Epidermal melanocyte (primary cell): Measurements from ENCODE around the gene SLC30A1.
"Not testable (repeated sequence)": the region's sequence is repeated elsewhere in the genome, so short reads cannot be mapped to it uniquely, and the experiment has no call there.

Experiments
- DNase-seq: peaks from one replicate; pipeline ENCODE4 v3.0.0; 2011; ENCODE audit warnings: low spot score; ENCODE audit not compliant: insufficient read length

The SLC30A1 gene

GRCh38 chr1:211578640-211579439 is at the start of gene SLC30A1:
Gene SLC30A1 (minus strand): TSS chr1:211579161. CDS start chr1:211578612, 549 bp downstream.
- peak; percentile 99 for DNase-seq

- no peak for DNase-seq
Measured at GRCh38 chr1:211628417-211628816, 49.5 kb upstream of the SLC30A1 start.

GRCh38 chr1:211627259-211627658 is 48.3 kb upstream of the SLC30A1 start:
- no peak for DNase-seq

- DNase-seq = not testable (repeated sequence)
Measured at GRCh38 chr1:211625866-211626265, 46.9 kb upstream of the SLC30A1 start.

- DNase-seq = no peak
Measured at GRCh38 chr1:211625040-211625439, 46.1 kb upstream of the SLC30A1 start.

GRCh38 chr1:211623515-211623914 is 44.6 kb upstream of the SLC30A1 start:
- DNase-seq = no peak

GRCh38 chr1:211621447-211622198 is 42.7 kb upstream of the SLC30A1 start:
- DNase-seq = no peak

- DNase-seq = no peak
Measured at GRCh38 chr1:211620097-211620496, 41.1 kb upstream of the SLC30A1 start.

GRCh38 chr1:211619033-211619996 is 40.4 kb upstream of the SLC30A1 start:
- DNase-seq = no peak

GRCh38 chr1:211616965-211617297 is 38.0 kb upstream of the SLC30A1 start:
- no peak for DNase-seq

GRCh38 chr1:211616231-211616964 is 37.4 kb upstream of the SLC30A1 start:
- DNase-seq = no peak

- DNase-seq = no peak
Measured at GRCh38 chr1:211614615-211615014, 35.7 kb upstream of the SLC30A1 start.

- no peak for DNase-seq
Measured at GRCh38 chr1:211613951-211614350, 35.0 kb upstream of the SLC30A1 start.

GRCh38 chr1:211613108-211613947 is 34.4 kb upstream of the SLC30A1 start:
- no peak for DNase-seq

GRCh38 chr1:211612786-211613107 is 33.8 kb upstream of the SLC30A1 start:
- no peak for DNase-seq

GRCh38 chr1:211611818-211612217 is 32.9 kb upstream of the SLC30A1 start:
- no peak for DNase-seq

GRCh38 chr1:211610779-211611556 is 32.0 kb upstream of the SLC30A1 start:
- no peak for DNase-seq

GRCh38 chr1:211609120-211610024 is 30.4 kb upstream of the SLC30A1 start:
- DNase-seq = no peak
